Activated CD4-positive, alpha-beta memory T cell treated with anti-CD3 and anti-CD28 coated beads for 36 hours (primary cell): Measurements from ENCODE around the gene PROKR2. TPM values are rescaled to one million over a fixed set of nuclear protein-coding genes. Genes with fewer than 3 reads are reported as not detected.

Source experiments
- CTCF ChIA-PET: fragments of 350-600 bp; sonication (Branson Sonifier 250); formaldehyde crosslinking; loops from one replicate; lab custom pipeline; 2021; ENCODE audit warnings: antibody characterized with exemption, inconsistent platforms; lab: Charles Lee
- POLR2A ChIA-PET: fragments of 350-600 bp; sonication (Branson Sonifier 250); formaldehyde crosslinking; loops from one replicate; lab custom pipeline; 2021; ENCODE audit warnings: antibody characterized with exemption; lab: Charles Lee
- DNase-seq: peaks from one replicate; pipeline ENCODE4 v3.0.0-alpha.2; 2020
- H3K27ac Mint-ChIP-seq: one replicate; pipeline ENCODE4 v1.8.0; 2021; ENCODE audit warnings: mixed read lengths
- H3K27me3 Mint-ChIP-seq: one replicate; pipeline ENCODE4 v1.8.0; 2021; ENCODE audit warnings: mixed read lengths
- H3K36me3 Mint-ChIP-seq: one replicate; pipeline ENCODE4 v1.8.0; 2021; ENCODE audit warnings: mixed read lengths
- H3K4me1 Mint-ChIP-seq: one replicate; pipeline ENCODE4 v1.8.0; 2021; ENCODE audit warnings: low read depth, mixed read lengths
- H3K4me3 Mint-ChIP-seq: one replicate; pipeline ENCODE4 v1.8.0; 2021; ENCODE audit warnings: mild to moderate bottlenecking, mixed read lengths
- H3K9me3 Mint-ChIP-seq: one replicate; pipeline ENCODE4 v1.8.0; 2021; ENCODE audit warnings: mixed read lengths
- intact Hi-C: fragments of 100-400 bp; cut with micrococcal nuclease; formaldehyde crosslinking; loops from one replicate; pipeline ENCODE4 v1.15.1; 2023
- total RNA-seq, 2 experiments: library from RNA; stranded (reverse); gene quantifications; one replicate each; pipeline ENCODE4 v1.2.3, GENCODE V29; 2021

PROKR2 gene
- not detected for total RNA-seq

GRCh38 chr20:5316188-5317158, at the start of gene PROKR2:
Gene PROKR2, minus strand, starts transcription at chr20:5316954. Its CDS starts 2,585 bp downstream, at chr20:5314369.
- Mint-ChIP-seq H3K4me3 (no peak within 1 kb of the TSS), H3K9me3 (no peaks in the 10 kb centered on the region), H3K36me3 (no peaks in the 10 kb centered on the region), H3K27ac (no peak within 1 kb of the TSS), H3K4me1 (peaks cover 2% of the 10 kb centered on the region), H3K27me3 (peaks cover 36% of the 10 kb centered on the region)
- intact Hi-C loops, result no loop called here
- ChIA-PET CTCF (no interaction called here), POLR2A (no interaction called here)
- DNase-seq, result peak; percentile 27

DNA sequence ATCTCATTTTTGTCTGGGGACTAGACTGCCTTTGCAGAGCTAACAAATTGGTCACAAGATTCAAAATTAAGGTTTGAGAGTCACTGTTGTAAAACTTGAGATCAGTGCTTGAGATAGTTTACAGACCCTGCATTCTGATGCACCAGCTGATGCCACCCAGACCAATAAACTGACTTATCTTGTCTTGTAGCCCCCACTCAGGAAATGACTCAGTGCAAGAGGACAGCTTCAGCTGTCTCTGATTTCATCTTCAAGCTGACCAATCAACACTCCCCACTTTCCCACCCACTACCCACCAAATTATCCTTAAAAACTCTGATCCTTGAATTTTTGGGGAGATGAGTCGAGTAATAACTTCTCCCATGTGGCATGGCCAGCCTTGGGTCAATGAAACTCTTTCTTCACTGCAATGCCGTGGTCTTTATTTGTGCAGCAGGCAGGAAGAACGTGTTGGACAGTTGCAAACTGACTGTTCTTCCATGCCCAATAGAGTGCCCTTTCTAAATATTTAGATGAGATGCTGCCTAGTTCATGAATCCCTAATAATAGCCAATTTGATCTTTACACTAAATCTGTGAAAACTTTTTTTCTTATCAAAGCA, 48.3 kb upstream of the PROKR2 start:
- peaks cover 13% of the 10 kb centered on the region for H3K9me3 Mint-ChIP-seq
- no peak overlapping the region for H3K4me3 Mint-ChIP-seq
- peaks cover 12% of the 10 kb centered on the region for H3K27me3 Mint-ChIP-seq
- ChIA-PET CTCF (no interaction called here), POLR2A (no interaction called here)
- H3K36me3 Mint-ChIP-seq, result no peaks in the 10 kb centered on the region
- intact Hi-C loops, result no loop called here
- H3K27ac Mint-ChIP-seq, result no peak overlapping the region
- peaks cover 5% of the 10 kb centered on the region for H3K4me1 Mint-ChIP-seq
- no peak for DNase-seq

DNA sequence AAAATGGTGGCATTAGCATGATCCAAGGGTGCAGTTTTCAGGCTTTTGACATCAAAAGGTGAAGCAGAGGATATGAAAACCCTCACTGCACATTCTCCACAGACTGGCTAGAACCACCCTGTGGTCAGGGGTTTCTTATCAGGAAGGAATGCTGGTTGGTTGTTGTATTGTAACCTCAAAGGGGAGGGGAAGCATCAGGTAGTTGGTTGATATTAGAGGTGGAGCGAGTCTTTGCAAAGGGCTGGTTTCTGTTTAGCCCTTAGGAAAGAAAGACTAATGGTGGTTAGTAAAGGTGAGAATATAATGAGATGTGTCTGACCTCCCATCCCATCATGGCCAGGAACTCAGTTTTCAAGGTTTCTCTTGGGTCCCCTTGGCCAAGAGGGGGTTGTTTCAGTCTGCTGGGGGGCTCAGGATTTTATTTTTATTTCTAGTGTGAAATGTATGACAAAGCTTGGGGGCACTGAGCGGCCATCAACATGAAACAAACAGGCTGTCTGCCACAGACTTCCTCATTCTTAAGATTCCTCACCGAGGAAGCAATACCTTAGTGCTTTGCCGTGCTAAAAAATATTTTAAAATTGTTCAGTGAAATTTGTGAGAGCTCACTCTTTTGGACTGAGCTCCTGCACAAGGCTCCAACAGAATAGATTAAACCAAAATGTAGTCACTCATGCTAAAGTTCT, 47.5 kb upstream of the PROKR2 start:
- DNase-seq, result no peak
- no peak overlapping the region for H3K27ac Mint-ChIP-seq
- intact Hi-C loops, result no loop called here
- CTCF ChIA-PET, result no interaction called here
- H3K27me3 Mint-ChIP-seq, result peaks cover 12% of the 10 kb centered on the region
- POLR2A ChIA-PET, result no interaction called here
- H3K36me3 Mint-ChIP-seq, result no peaks in the 10 kb centered on the region
- no peaks in the 10 kb centered on the region for H3K4me1 Mint-ChIP-seq
- no peak overlapping the region for H3K4me3 Mint-ChIP-seq
- H3K9me3 Mint-ChIP-seq, result peaks cover 13% of the 10 kb centered on the region

- Mint-ChIP-seq H3K27ac (no peak overlapping the region), H3K4me3 (no peak overlapping the region), H3K27me3 (peaks cover 8% of the 10 kb centered on the region), H3K9me3 (peaks cover 17% of the 10 kb centered on the region), H3K4me1 (no peaks in the 10 kb centered on the region), H3K36me3 (no peaks in the 10 kb centered on the region)
- DNase-seq, result no peak
- ChIA-PET CTCF (no interaction called here), POLR2A (no interaction called here)
- intact Hi-C loops, result no loop called here
Observed at GRCh38 chr20:5362771-5363170, 46.0 kb upstream of the PROKR2 start.

DNA sequence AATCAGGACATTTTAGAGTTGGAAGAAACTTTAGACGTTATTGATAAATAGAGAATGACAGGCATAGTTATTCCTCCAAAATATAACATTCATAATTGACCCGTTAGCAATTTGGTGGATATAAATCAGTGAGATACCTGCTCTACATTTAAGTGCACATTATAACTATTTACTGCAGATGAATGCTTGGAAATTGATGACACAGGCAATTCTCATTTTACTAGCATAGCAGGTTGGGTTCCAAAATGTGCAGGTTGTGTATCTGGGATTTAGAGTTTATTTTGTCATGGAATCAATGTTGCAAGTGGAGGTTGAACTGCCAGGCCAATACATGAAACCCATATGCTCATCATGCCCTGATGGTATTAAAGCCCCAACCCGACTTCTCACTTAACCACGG, 44.4 kb upstream of the PROKR2 start:
- H3K4me1 Mint-ChIP-seq, result no peaks in the 10 kb centered on the region
- CTCF ChIA-PET, result no interaction called here
- peaks cover 14% of the 10 kb centered on the region for H3K9me3 Mint-ChIP-seq
- intact Hi-C loops, result no loop called here
- no peak overlapping the region for H3K4me3 Mint-ChIP-seq
- POLR2A ChIA-PET, result no interaction called here
- no peak overlapping the region for H3K27ac Mint-ChIP-seq
- no peaks in the 10 kb centered on the region for H3K36me3 Mint-ChIP-seq
- DNase-seq, result no peak
- H3K27me3 Mint-ChIP-seq, result peaks cover 8% of the 10 kb centered on the region

DNA sequence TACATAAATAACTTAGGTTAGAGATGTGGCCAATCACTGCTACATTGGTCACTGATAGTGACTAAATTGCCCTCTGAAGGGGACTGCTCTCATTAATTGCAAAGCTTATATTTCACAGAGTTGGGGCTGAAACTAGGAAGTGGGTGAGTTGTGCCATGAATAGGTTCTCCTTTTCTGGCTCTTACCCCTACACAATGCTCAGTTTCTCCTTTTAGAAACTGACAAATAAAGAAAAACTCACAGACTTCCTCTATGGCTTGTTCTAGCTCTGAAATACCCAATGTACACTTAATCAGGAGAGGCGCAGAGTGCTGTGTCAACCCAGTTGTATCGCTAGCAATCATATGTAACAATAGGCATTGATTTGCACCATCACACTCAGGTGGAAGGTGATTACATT, 41.2 kb upstream of the PROKR2 start:
- Mint-ChIP-seq H3K4me3 (no peak overlapping the region), H3K36me3 (no peaks in the 10 kb centered on the region), H3K4me1 (peaks cover 7% of the 10 kb centered on the region), H3K27me3 (peaks cover 13% of the 10 kb centered on the region), H3K9me3 (peaks cover 4% of the 10 kb centered on the region), H3K27ac (no peak overlapping the region)
- ChIA-PET POLR2A (no interaction called here), CTCF (no interaction called here)
- intact Hi-C loops, result no loop called here
- no peak for DNase-seq

- Mint-ChIP-seq H3K27ac (no peak overlapping the region), H3K4me3 (no peak overlapping the region), H3K36me3 (no peaks in the 10 kb centered on the region), H3K9me3 (peaks cover 4% of the 10 kb centered on the region), H3K4me1 (peaks cover 7% of the 10 kb centered on the region), H3K27me3 (peaks cover 14% of the 10 kb centered on the region)
- CTCF ChIA-PET, result no interaction called here
- POLR2A ChIA-PET, result no interaction called here
- no peak for DNase-seq
- intact Hi-C loops, result no loop called here
Observed at GRCh38 chr20:5356941-5357340, 40.2 kb upstream of the PROKR2 start.

GRCh38 chr20:5354901-5355300, 38.1 kb upstream of the PROKR2 start:
- ChIA-PET CTCF (no interaction called here), POLR2A (no interaction called here)
- no peak overlapping the region for H3K4me3 Mint-ChIP-seq
- intact Hi-C loops, result no loop called here
- H3K9me3 Mint-ChIP-seq, result peaks cover 4% of the 10 kb centered on the region
- H3K36me3 Mint-ChIP-seq, result no peaks in the 10 kb centered on the region
- peaks cover 7% of the 10 kb centered on the region for H3K4me1 Mint-ChIP-seq
- no peak for DNase-seq
- no peak overlapping the region for H3K27ac Mint-ChIP-seq
- H3K27me3 Mint-ChIP-seq, result peaks cover 15% of the 10 kb centered on the region

- Mint-ChIP-seq H3K4me3 (no peak overlapping the region), H3K9me3 (peaks cover 4% of the 10 kb centered on the region), H3K36me3 (no peaks in the 10 kb centered on the region), H3K27me3 (peaks cover 15% of the 10 kb centered on the region), H3K27ac (no peak overlapping the region), H3K4me1 (peaks cover 7% of the 10 kb centered on the region)
- no peak for DNase-seq
- intact Hi-C loops, result no loop called here
- ChIA-PET POLR2A (no interaction called here), CTCF (no interaction called here)
Observed at GRCh38 chr20:5353624-5354496, 37.1 kb upstream of the PROKR2 start.

- no peak overlapping the region for H3K27ac Mint-ChIP-seq
- ChIA-PET CTCF (interaction anchor here (1.1 kb wide), 1 partner anchor 99 kb away, joined by 3 read pairs; no protein-coding TSS in a partner anchor), POLR2A (no interaction called here)
- intact Hi-C loops, result no loop called here
- peaks cover 4% of the 10 kb centered on the region for H3K4me1 Mint-ChIP-seq
- H3K4me3 Mint-ChIP-seq, result no peak overlapping the region
- H3K27me3 Mint-ChIP-seq, result peaks cover 9% of the 10 kb centered on the region
- no peak for DNase-seq
- H3K9me3 Mint-ChIP-seq, result no peaks in the 10 kb centered on the region
- H3K36me3 Mint-ChIP-seq, result no peaks in the 10 kb centered on the region
Observed at GRCh38 chr20:5349448-5349847, 32.7 kb upstream of the PROKR2 start.

- Mint-ChIP-seq H3K4me3 (no peak overlapping the region), H3K9me3 (peaks cover 6% of the 10 kb centered on the region)
- CTCF ChIA-PET, result interaction anchor here (1.1 kb wide), 1 partner anchor 97 kb away, joined by 3 read pairs; no protein-coding TSS in a partner anchor
Observed at GRCh38 chr20:5342021-5342420, 25.3 kb upstream of the PROKR2 start.

More at GRCh38 chr20:5342021-5342420, 25.3 kb upstream of the PROKR2 start:
- Mint-ChIP-seq H3K27ac (no peak overlapping the region), H3K27me3 (peaks cover 9% of the 10 kb centered on the region), H3K4me1 (no peaks in the 10 kb centered on the region), H3K36me3 (no peaks in the 10 kb centered on the region)
- POLR2A ChIA-PET, result no interaction called here
- DNase-seq, result no peak
- intact Hi-C loops, result no loop called here
